Neural cell (in vitro differentiated cells): Measurements from ENCODE around the gene MLLT1. TPM values are rescaled to one million over a fixed set of nuclear protein-coding genes. Genes with fewer than 3 reads are reported as not detected.

Source experiments
- H2AFZ ChIP-seq: fragments of 200-600, 300-800 bp; sonication (generic), shearing (Covaris generic); 2 replicates; pipeline ENCODE4 v1.6.0; 2014; ENCODE audit warnings: low read depth, mild to moderate bottlenecking, antibody characterized with exemption, low read length, moderate library complexity
- H3F3A ChIP-seq: fragments of 200-600 bp; shearing (Covaris generic); 2 replicates; pipeline ENCODE4 v1.6.1; 2016; ENCODE audit warnings: mild to moderate bottlenecking, moderate library complexity, mixed read lengths, antibody characterized with exemption, low read length; ENCODE audit not compliant: insufficient read depth, poor library complexity, severe bottlenecking
- H3K27ac ChIP-seq: fragments of 200-600, 300-800 bp; sonication (generic), shearing (Covaris generic); 2 replicates; pipeline ENCODE4 v1.5.1; 2014; ENCODE audit warnings: mild to moderate bottlenecking, low read length, moderate library complexity
- H3K27me3 ChIP-seq: fragments of 300-800, 200-600 bp; sonication (generic), shearing (Covaris generic); 2 replicates; pipeline ENCODE4 v1.6.0; 2014; ENCODE audit warnings: mild to moderate bottlenecking, low read depth, low read length, moderate library complexity; ENCODE audit not compliant: insufficient read depth
- H3K36me3 ChIP-seq: fragments of 300-800, 200-600 bp; sonication (generic), shearing (Covaris generic); 2 replicates; pipeline ENCODE4 v1.5.1; 2014; ENCODE audit warnings: mild to moderate bottlenecking, antibody characterized with exemption, low read length, moderate library complexity; ENCODE audit not compliant: insufficient read depth
- H3K4me2 ChIP-seq: fragments of 300-800, 200-600 bp; sonication (generic), shearing (Covaris generic); 2 replicates; pipeline ENCODE4 v1.6.0; 2014; ENCODE audit warnings: mild to moderate bottlenecking, low read length
- H3K4me3 ChIP-seq: fragments of 300-800, 200-600 bp; sonication (generic), shearing (Covaris generic); 2 replicates; pipeline ENCODE4 v1.5.1; 2014; ENCODE audit warnings: mild to moderate bottlenecking, low read length, moderate library complexity
- H3K79me2 ChIP-seq: fragments of 200-600 bp; shearing (Covaris generic); replicated peaks from 2 replicates; pipeline ENCODE4 v1.6.0; 2014; ENCODE audit warnings: mild to moderate bottlenecking, low read length, moderate library complexity; ENCODE audit not compliant: insufficient read depth
- H3K9ac ChIP-seq: fragments of 300-800, 200-600 bp; sonication (generic), shearing (Covaris generic); 2 replicates; pipeline ENCODE4 v1.6.1; 2016; ENCODE audit warnings: mild to moderate bottlenecking, low read length, mixed read lengths
- H3K9me2 ChIP-seq: fragments of 200-600 bp; shearing (Covaris generic); 2 replicates; pipeline ENCODE4 v1.6.1; 2016; ENCODE audit warnings: mild to moderate bottlenecking, low read length, mixed read lengths; ENCODE audit not compliant: insufficient read depth
- H3K9me3 ChIP-seq: fragments of 200-600, 300-800 bp; sonication (generic), shearing (Covaris generic); 2 replicates; pipeline ENCODE4 v1.6.1; 2016; ENCODE audit warnings: mild to moderate bottlenecking, mixed run types, low read length, moderate library complexity, mixed read lengths
- H4K20me1 ChIP-seq: fragments of 200-600 bp; shearing (Covaris generic); 2 replicates; pipeline ENCODE4 v1.6.1; 2016; ENCODE audit warnings: mild to moderate bottlenecking, mixed run types; ENCODE audit not compliant: insufficient read depth
- CTCF ChIP-seq: fragments of 450-650 bp; IDR thresholded peaks from 2 replicates; pipeline ENCODE4 v1.5.1; 2014; ENCODE audit warnings: antibody characterized with exemption, mild to moderate bottlenecking, moderate library complexity; ENCODE audit not compliant: poor library complexity, severe bottlenecking
- EP300 ChIP-seq: fragments of 450-650 bp; conservative IDR thresholded peaks from 2 replicates; pipeline ENCODE4 v1.6.1; 2014; ENCODE audit warnings: antibody characterized with exemption, mild to moderate bottlenecking, moderate library complexity; ENCODE audit not compliant: poor library complexity, severe bottlenecking
- EZH2 ChIP-seq: fragments of 200-600, 300-800 bp; shearing (Covaris generic), sonication (generic); IDR thresholded peaks from 2 replicates; pipeline ENCODE4 v1.6.1; 2014; ENCODE audit warnings: antibody characterized with exemption, low read length, borderline replicate concordance, mild to moderate bottlenecking; ENCODE audit not compliant: insufficient read depth, poor library complexity, severe bottlenecking
- MXI1 ChIP-seq: fragments of 450-650 bp; conservative IDR thresholded peaks from 2 replicates; pipeline ENCODE4 v1.6.1; 2014; ENCODE audit warnings: antibody characterized with exemption, mild to moderate bottlenecking; ENCODE audit not compliant: poor library complexity, severe bottlenecking
- POLR2AphosphoS5 ChIP-seq: IDR thresholded peaks from 2 replicates; pipeline ENCODE4 v1.6.1; 2012
- RAD21 ChIP-seq: fragments of 450-650 bp; conservative IDR thresholded peaks from 2 replicates; pipeline ENCODE4 v1.6.1; 2014; ENCODE audit warnings: antibody characterized with exemption, mild to moderate bottlenecking, moderate library complexity
- SMC3 ChIP-seq: fragments of 450-650 bp; conservative IDR thresholded peaks from 2 replicates; pipeline ENCODE4 v1.6.1; 2014; ENCODE audit warnings: antibody characterized with exemption, mild to moderate bottlenecking, moderate library complexity; ENCODE audit not compliant: poor library complexity
- TAF1 ChIP-seq: IDR thresholded peaks from 2 replicates; pipeline ENCODE4 v1.6.1; 2012; ENCODE audit warnings: low read depth
- polyA plus RNA-seq: library from polyadenylated mRNA; depleted of rRNA; stranded (reverse); fragments of >200 nt; gene quantifications from 2 replicates; pipeline ENCODE4 v1.2.3, GENCODE V29; 2014
- TF ChIP-seq, protein P1 (sequence below): IDR thresholded peaks from 2 replicates; pipeline ENCODE4 v1.6.1; 2012; ENCODE audit warnings: borderline replicate concordance

The MLLT1 gene
- polyA plus RNA-seq, 1 donor from 2014 or later: 34.0 TPM

- no peaks in the 10 kb centered on the region for H3K79me2 ChIP-seq
- H3K27ac ChIP-seq: no peak overlapping the region
- H3K4me3 ChIP-seq: no peak overlapping the region
- no peaks in the 10 kb centered on the region for H3F3A ChIP-seq
- no peaks in the 10 kb centered on the region for H3K36me3 ChIP-seq
- H3K27me3 ChIP-seq: no peaks in the 10 kb centered on the region
- no peak overlapping the region for H3K4me2 ChIP-seq
- H3K9me2 ChIP-seq: no peaks in the 10 kb centered on the region
- TF ChIP-seq EP300 (no peak), TAF1 (no peak), POLR2AphosphoS5 (no peak), RAD21 (no peak)
- H4K20me1 ChIP-seq: no peaks in the 10 kb centered on the region
- H3K9me3 ChIP-seq: no peaks in the 10 kb centered on the region
- H2AFZ ChIP-seq: no peak overlapping the region
- H3K9ac ChIP-seq: no peak overlapping the region
Observed at GRCh38 chr19:6298413-6298812, 18.6 kb upstream of the MLLT1 start.

DNA sequence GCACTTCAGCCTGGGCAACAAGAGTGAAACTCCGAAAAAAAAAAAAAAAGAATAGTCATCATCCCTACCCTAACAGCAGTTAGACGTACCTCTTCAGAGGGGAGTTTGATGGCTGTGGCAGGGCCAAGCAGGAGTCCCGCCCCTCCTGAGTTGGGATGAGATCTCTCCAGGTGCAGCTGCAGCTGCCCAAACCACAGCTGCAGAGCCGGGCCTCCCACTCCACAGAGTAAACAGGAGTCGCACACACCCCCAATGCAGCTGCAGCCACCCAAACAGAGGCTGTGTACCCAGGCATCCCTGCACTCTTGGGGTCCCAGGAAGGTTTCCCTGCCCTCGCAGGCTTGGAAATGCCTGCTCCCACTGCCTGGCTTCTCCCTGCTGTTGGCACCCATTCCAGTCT lies 17.4 kb upstream of the MLLT1 start:
- H3K27me3 ChIP-seq: no peaks in the 10 kb centered on the region
- no peaks in the 10 kb centered on the region for H3K9me2 ChIP-seq
- no peaks in the 10 kb centered on the region for H4K20me1 ChIP-seq
- H3K36me3 ChIP-seq: no peaks in the 10 kb centered on the region
- no peak overlapping the region for H3K4me2 ChIP-seq
- H3K9me3 ChIP-seq: peaks cover 2% of the 10 kb centered on the region
- H3K4me3 ChIP-seq: no peak overlapping the region
- no peaks in the 10 kb centered on the region for H3F3A ChIP-seq
- H3K9ac ChIP-seq: no peak overlapping the region
- H3K79me2 ChIP-seq: no peaks in the 10 kb centered on the region
- no peak overlapping the region for H3K27ac ChIP-seq
- TF ChIP-seq SMC3 (no peak), EZH2 (no peak), POLR2AphosphoS5 (no peak), MXI1 (no peak), EP300 (no peak)
- TF ChIP-seq, protein P1, sequence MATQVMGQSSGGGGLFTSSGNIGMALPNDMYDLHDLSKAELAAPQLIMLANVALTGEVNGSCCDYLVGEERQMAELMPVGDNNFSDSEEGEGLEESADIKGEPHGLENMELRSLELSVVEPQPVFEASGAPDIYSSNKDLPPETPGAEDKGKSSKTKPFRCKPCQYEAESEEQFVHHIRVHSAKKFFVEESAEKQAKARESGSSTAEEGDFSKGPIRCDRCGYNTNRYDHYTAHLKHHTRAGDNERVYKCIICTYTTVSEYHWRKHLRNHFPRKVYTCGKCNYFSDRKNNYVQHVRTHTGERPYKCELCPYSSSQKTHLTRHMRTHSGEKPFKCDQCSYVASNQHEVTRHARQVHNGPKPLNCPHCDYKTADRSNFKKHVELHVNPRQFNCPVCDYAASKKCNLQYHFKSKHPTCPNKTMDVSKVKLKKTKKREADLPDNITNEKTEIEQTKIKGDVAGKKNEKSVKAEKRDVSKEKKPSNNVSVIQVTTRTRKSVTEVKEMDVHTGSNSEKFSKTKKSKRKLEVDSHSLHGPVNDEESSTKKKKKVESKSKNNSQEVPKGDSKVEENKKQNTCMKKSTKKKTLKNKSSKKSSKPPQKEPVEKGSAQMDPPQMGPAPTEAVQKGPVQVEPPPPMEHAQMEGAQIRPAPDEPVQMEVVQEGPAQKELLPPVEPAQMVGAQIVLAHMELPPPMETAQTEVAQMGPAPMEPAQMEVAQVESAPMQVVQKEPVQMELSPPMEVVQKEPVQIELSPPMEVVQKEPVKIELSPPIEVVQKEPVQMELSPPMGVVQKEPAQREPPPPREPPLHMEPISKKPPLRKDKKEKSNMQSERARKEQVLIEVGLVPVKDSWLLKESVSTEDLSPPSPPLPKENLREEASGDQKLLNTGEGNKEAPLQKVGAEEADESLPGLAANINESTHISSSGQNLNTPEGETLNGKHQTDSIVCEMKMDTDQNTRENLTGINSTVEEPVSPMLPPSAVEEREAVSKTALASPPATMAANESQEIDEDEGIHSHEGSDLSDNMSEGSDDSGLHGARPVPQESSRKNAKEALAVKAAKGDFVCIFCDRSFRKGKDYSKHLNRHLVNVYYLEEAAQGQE: no peak
- no peak overlapping the region for H2AFZ ChIP-seq

DNA sequence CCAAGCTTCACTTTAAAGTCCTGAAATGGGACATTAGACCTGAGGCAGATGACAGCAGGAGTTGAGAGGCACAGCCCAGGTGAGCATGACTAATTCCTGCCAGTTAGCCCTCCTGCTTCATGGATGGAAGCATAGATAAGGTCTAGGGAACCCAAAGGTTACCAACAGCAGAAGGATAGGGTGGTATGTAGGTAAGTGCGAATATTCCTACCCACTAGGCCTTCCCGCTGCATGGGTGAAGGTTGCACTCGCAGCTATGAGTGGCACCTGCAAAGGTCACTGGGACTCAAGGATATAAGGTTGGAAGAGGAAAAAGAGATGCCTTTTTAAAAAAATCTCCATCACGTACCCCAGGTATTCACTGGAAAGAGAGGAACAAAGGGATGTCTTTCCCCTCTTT lies 12.2 kb upstream of the MLLT1 start:
- no peak overlapping the region for H3K27ac ChIP-seq
- no peak overlapping the region for H3K4me3 ChIP-seq

More for the DNA sequence above, 12.2 kb upstream of the MLLT1 start:
- Histone ChIP-seq H3K79me2 (no peaks in the 10 kb centered on the region), H3K9ac (no peak overlapping the region), H3K4me2 (no peak overlapping the region), H3K27me3 (no peaks in the 10 kb centered on the region), H4K20me1 (no peaks in the 10 kb centered on the region), H3K36me3 (no peaks in the 10 kb centered on the region), H3F3A (no peaks in the 10 kb centered on the region), H3K9me2 (no peaks in the 10 kb centered on the region), H3K9me3 (peaks cover 13% of the 10 kb centered on the region), H2AFZ (no peak overlapping the region)
- TF ChIP-seq POLR2AphosphoS5 (no peak), RAD21 (no peak), CTCF (no peak), TAF1 (no peak), MXI1 (no peak), SMC3 (no peak), EZH2 (no peak), EP300 (no peak)
- TF ChIP-seq, protein P1: no peak
